Pulmonary artery endothelial cell (primary cell): ENCODE results near the gene SPEF2. TPM values are rescaled to one million over a fixed set of nuclear protein-coding genes. Genes with fewer than 3 reads are reported as not detected.

Experiments used
- DNase-seq: peaks from one replicate; pipeline ENCODE4 v3.0.0-alpha.2; 2011; ENCODE audit warnings: low read depth, low spot score
- total RNA-seq: library from RNA; depleted of rRNA; stranded (reverse); fragments of >200 nt; gene quantifications from 2 replicates; pipeline ENCODE4 v1.2.3, GENCODE V29; 2014

Gene SPEF2, protein sequence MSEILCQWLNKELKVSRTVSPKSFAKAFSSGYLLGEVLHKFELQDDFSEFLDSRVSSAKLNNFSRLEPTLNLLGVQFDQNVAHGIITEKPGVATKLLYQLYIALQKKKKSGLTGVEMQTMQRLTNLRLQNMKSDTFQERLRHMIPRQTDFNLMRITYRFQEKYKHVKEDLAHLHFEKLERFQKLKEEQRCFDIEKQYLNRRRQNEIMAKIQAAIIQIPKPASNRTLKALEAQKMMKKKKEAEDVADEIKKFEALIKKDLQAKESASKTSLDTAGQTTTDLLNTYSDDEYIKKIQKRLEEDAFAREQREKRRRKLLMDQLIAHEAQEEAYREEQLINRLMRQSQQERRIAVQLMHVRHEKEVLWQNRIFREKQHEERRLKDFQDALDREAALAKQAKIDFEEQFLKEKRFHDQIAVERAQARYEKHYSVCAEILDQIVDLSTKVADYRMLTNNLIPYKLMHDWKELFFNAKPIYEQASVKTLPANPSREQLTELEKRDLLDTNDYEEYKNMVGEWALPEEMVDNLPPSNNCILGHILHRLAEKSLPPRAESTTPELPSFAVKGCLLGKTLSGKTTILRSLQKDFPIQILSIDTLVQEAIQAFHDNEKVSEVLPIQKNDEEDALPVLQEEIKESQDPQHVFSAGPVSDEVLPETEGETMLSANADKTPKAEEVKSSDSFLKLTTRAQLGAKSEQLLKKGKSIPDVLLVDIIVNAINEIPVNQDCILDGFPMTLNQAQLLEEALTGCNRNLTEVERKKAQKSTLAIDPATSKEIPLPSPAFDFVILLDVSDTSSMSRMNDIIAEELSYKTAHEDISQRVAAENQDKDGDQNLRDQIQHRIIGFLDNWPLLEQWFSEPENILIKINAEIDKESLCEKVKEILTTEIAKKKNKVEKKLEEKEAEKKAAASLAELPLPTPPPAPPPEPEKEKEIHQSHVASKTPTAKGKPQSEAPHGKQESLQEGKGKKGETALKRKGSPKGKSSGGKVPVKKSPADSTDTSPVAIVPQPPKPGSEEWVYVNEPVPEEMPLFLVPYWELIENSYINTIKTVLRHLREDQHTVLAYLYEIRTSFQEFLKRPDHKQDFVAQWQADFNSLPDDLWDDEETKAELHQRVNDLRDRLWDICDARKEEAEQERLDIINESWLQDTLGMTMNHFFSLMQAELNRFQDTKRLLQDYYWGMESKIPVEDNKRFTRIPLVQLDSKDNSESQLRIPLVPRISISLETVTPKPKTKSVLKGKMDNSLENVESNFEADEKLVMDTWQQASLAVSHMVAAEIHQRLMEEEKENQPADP (N-terminal part only)
- 0.88 and 0.92 TPM in 2 replicates for total RNA-seq

DNA sequence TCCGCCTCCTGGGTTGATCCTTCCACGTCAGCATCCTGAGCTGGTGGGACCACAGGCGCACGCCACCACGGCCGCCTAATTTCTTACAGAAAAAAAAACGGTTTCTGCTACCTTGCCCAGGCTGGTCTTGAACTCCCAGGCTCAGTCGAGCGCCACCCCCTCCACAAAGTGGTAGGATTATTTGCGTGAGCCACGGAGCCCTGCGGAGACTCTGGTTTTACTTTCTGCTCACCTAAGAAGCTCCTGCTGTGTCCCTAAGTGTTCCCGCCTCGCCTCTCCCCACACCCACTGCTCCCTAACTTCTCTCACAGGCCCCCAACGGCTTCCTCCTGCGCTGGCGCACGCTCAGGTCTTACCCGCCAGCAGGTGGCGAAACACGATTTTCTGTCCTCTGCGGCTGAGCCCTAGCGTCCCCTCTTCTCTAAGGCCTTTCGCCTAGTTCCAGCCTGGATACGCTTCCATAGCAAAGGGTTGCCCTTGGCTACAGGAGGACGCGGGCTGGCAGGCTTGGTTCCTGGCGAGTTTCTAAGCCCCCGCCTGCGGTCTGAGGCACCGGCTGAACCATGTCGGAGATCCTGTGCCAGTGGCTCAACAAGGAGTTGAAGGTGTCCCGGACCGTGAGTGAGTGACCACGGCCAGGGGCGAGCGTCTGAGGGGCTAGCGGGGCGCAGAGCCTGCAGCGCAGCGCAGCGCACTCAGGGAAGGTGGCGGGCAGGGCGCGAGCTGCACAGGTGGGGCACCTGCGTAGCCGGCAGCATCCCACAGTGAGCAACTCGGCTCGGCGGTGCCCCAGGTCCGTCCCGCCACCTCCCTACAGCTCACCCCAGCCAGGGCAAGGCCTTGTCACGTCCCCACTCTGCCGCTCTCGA lies at the start of gene SPEF2:
Gene SPEF2 (plus strand): TSS at position 429 of the 869 bp plus-strand sequence. CDS start 135 bp downstream, at position 564.
- peak; percentile 63 for DNase-seq

DNA sequence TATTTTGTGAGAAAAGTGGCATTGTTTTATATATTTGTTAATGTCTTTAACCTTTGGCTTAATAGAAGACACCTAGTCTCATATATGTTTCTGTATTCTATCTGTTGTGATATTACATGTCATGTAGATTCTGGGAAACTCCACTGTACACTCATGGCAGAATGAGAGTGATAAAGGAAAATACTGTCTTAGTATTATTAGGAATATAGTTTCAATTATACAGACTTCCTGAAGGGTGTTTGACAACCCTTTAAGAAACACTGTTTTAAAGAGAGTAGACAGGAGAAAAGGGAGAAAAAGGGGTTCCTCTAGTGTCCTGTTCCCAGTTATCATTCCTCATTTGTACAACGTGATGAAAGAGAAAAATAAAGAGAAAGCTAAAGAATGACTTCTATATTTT lies 42.1 kb upstream of the SPEF2 start:
- DNase-seq, result no peak

DNA sequence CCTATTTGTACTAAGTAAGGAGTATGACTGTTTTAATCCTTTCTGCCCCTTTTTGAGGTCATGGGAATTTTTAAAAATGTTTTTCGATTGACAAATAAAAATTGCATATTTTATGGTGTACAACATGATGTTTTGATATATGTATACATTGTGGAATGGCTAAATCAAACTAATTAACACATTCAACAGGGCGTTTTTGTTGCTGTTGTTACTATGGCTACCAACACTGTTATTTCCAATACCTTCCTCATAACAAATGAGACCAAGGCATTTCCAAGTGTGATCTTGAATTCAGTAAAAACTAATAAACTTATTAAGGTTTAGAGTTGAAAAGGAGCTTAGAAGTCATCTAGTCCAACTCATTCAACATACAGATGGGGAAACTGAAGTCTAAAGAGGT lies 30.2 kb upstream of the SPEF2 start:
- no peak for DNase-seq

DNA sequence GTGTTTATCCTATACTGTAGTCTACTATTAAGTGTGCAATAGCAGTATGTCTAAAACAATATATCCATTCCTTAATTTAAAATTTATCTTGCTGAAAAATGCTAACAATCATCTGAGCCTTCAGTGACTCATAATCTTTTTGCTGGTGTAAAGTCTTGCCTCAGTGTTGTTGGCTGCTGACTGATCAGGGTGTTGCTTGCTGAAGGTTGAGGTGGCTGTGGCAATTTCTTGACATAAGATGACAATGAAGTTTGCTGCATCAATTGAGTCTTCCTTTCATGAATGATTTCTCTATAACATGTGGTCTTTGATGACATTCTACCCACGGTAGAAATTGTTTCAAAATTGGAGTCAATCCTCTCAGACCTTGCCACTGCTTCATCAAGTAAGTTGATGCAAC lies 24.3 kb upstream of the SPEF2 start:
- no peak for DNase-seq

DNA sequence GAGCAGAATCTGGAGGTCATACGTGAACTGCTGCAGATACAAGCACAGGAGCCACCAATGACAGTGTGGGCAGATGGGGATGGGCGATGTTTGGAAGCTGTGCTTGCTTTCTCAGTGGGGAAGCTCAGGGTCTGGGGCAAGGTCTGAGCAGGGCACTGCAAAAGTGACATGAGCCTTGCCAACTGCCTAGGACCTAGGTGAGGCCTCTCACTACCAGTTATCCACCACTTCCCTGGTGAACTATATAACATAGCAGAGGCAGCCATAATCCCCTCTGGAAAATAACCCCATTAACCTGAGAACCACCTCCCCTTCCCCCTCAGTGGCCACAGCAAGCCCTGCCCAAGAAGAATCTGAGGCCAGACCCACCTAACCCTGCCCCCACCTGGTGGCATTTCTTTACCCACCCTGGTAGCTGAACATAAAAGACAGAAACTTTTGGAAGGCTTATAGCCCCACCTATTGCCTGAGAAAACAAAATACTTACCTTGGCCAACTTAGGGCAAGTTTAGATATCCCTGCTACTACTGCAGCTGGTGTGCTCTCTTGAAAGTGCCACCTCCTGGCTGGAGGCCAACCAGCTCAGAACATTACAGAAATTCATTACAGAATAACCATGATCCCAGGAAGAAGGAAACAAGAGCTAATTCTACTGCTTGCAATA lies 18.8 kb upstream of the SPEF2 start:
- DNase-seq, result no peak

DNA sequence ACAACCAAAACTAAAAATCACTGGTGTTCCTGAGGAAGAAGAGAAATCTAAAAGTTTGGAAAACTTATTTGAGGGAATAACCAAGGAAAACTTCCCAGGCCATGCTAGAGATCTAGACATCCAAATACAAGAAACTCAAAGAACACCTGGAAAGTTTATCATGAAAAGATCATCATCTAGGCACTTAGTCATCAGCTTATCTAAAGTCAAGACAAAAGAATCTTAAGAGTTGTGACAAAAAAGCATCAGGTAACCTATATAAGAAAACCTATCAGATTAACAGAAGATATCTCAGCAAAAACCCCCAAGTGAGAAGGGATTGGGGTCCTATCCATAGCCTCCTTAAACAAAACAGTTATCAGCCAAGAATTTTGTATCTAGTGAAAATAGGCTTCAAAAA lies 17.1 kb upstream of the SPEF2 start:
- no peak for DNase-seq

DNA sequence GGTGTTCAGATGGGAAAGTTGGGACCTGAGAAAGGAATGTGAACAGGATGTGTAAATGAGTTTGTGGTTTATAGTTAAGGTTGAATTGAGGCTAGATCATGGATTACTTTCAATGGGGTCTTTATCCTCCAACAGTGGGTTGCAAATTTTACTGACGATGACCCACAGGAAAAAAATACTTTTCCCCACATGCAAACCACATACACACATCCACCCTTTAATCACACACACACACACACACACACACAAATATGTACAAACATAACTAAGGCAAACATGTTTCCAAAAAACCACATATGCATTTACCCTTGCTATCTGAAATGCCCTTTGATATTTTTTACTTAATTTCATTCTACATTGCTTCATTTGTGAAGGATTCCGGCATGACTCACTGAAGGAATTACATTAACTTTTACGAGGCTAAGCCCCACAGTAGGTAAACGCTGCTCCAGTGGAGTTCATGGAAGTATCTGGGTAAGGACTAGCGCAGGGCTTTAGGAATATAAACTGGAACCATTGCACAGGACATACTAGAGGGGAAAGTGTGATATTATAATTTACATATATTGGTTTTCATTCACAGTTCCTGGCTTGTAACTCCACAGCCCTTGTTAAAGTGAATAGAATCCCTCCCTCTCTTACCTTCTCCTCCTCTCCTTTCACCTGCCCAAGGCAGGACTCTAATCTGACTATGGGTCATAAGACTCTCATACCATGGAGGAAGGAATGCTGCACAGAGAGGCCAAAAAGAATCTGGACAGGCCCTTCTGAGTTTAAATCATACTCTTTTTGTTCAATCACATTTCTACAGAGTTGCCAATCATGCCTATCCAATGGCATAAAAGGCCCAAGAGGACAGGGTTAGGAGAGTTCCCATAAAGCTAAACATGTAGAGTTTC lies 8.5 kb upstream of the SPEF2 start:
- no peak for DNase-seq

DNA sequence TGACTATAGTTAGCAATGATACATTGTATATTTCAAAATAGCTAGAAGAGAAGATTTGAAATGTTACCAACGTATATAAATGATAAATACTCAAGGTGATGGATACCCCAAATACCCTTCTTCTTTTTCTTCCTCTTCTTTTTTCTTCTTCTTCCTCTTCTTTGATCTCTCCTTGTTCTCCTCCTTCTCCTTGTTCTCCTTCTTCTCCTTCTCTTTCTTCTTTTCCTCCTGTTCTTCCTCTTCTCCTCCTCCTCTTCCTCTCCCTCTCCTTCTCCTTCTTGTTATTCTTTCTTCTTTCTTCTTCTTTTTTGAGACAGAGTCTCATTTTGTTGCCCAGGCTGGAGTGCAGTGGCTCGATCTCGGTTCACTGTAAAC lies 616 bp upstream of the SPEF2 start:
- DNase-seq, result no peak

DNA sequence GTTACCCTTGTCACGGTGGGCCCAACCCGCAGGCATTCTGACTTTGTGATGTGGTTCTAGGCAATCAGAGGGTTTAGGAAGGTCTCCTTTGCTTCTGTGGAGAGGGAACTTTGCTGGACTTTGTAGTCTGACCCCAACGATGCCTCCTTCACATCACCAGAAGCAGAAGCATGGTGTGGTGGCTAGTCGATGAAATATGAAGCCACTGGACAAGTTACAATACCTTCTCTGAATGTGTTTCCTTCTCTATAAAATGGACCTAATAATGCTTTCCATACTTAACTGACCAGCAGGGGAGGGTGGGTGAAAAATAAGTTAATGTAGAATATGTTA lies 607 bp downstream of the SPEF2 start:
- DNase-seq, result no peak

DNA sequence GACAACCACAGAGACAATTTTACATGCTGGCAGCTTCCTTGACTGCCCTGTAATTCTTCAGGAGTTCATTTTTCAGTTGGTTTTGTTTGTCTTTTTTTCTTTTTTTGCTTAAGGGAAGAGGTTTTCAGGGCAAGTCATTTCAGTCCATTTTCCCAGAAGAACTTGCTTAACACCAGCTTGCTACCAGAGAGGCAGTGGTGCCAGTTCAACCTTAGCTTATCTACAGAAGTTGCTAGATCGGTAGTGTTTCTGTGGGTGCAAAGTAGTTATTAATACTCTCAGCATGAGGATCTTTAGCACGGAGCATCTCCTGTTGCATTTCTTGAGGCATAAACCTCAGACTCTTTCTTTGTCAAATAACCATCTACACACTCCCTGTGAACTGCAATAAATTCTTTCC lies 1.1 kb downstream of the SPEF2 start:
- DNase-seq, result no peak

DNA sequence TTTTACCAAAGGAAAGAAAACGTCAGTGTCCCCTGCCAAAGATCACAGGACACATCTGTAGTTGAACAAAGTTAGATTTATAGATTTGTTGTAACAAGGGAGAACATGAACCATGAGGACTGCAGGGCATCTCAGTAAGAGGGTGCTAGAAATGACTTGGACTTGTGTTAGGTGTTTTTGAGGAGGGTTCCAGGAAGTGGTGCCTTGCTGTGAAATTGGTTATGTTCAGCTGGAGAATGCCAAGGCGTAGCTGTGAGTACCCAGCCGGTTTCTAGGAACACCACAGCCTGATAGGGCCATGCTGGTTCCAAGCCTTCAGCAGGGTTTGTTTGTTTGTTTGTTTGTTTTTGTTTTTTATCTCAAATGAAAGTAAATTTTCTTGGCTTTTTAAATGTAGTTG lies 5.3 kb downstream of the SPEF2 start:
- no peak for DNase-seq

DNA sequence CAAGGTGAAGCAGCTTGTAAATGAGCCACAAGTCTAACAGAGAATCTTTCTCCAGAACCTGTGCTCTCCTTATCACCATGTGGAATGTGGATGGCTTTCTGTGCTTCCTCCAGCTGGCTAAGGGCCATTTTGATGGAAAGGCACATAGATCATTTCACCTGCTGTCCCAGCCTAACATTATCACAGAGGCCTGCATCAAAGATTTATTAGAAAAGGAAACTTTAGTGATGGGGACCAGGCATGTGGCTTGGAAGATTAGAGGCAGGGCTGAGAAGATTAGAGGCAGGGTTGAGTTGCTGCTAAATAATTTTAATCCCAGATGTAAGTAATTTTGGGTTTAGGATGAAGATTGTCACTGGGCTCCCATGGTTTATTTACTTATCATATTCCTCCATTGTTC lies 6.3 kb downstream of the SPEF2 start:
- no peak for DNase-seq

DNA sequence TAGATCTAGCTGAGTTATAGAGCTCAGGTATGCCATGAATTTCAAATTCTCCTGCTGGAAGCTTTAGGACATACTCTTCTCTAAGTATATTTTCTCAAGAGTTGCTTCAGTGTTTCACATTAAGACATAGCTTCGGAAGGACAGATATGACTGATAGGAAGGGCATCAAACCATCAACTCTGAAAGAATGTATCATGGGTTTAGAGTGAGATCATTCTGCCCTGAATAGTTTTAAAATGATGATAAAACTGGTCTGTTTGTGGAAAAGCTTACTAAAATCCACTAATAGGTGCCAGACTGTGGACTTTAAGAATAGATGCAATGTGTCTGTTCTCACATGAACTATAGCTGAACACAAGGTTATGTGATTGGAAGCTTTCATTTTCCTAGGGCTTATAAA lies 8.4 kb downstream of the SPEF2 start:
- DNase-seq, result no peak

DNA sequence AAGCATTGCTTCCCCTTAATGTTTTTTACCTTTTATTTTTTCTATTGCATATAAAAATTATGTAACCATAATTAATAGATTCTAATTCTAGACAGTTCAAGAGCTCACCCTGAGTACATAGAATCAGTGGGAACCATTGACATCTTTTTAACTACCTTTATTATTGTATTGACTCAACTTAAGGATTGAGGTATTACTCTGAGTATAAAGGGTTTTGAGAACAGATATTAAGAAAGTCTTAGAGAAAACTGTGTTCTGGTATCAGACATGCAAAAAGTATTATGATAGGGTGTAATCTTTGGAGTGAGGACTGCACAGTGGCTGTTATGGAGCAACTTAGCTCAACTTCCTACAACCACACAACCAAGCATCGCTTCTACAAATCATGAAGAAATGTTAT lies 8.9 kb downstream of the SPEF2 start:
- no peak for DNase-seq

DNA sequence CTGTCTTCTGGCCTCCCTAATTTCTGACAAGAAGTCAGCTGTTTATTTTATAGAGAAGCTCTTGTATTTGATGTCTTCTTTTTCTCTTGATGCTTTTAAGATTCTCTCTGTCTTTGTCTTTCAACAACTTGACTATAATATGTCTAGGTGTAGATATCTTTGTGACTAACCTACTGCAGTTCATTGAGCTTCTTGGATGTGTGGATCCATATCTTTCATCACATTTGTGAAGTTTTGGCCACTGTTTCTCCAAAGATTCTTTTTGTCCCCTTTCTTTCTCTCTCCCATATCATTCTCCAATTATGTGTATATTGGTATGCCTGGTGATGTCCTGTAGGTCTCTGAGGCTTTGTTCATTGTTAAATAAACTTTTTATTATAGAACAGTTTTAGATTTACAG lies 16.7 kb downstream of the SPEF2 start:
- DNase-seq, result no peak

DNA sequence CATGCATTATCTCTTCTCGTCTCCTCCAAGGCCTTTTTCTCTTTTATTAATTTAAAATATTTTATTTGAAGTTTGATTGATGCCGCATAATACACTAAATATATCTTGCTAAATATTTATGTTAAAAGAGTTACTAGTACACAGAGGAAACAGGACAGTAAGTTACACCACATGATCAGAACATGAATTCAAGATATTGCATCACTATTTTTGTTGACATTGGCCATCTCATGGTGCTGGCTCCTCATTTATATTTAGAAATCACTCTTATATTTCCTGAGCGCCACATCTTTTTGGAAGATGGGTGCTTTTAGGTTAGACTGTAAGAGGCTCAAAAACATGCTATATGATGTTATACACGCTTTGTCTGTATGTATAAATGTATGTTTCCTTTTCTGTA lies 23.0 kb downstream of the SPEF2 start:
- no peak for DNase-seq

DNA sequence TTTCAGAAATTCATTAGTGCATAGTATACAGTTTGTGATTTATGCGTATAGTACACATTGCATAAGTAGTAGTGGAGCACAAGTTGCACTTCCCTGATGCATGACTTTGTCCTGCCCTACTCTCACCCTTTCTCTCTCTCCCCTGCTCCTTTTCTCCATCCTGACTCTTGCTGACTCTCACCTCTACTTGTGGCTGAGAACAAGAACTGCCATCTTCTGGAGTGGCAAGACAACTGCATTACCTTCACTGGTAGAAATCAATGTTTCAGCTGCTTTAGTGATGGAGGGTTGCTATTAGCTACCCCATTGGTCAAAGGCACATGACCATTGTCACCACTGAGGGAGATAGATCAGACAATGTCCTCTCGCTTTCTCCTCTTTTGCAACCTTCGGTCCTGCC lies 26.9 kb downstream of the SPEF2 start:
- no peak for DNase-seq

DNA sequence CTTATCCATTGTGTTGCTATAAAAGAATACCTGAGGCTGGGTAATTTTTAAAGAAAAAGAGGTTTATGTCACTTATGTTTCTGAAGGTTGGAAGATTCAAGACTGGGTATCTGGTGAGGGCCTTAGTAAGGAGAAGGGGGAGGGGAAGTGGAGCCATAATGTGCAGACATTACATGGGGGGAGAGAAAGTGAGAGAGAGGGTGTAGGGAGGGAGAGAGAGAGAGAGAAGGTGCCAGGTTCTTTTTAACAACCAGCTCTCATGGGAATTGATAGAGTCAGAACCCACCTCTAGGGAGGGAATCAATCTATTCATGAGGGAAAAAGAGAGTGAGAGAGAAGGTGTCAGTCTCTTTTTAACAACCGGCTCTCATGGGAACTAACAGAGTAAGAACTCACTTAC lies 29.5 kb downstream of the SPEF2 start:
- DNase-seq, result no peak

DNA sequence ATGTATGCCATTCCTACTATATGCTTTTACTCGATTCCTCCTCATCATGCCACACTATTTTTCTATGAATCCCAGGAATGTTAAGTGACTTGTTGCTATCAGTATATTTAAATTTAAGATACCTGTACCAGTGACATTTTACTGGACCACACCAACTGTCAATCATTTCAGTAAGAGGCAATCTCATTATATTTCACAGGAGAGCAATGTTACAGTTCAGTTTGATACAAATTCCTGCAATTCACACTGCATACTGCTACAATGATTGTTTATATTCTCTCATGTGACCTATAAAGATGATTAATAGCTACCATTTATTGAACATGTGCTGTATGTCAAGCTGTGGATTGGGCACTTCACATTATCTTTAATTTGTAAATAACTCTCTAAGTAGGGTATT lies 30.0 kb downstream of the SPEF2 start:
- DNase-seq, result no peak
